Prostate gland (tissue), 2 donors: ENCODE data around the gene DENND4A.

Experiments used
- POLR2A ChIP-seq: fragments of 450-650 bp; IDR thresholded peaks from one replicate; pipeline ENCODE4 v1.6.1; 2016; ENCODE audit warnings: antibody characterized with exemption, mild to moderate bottlenecking
- POLR2AphosphoS5 ChIP-seq: sonication (generic); formaldehyde crosslinking; IDR thresholded peaks from one replicate; pipeline ENCODE4 v1.6.1; 2017; ENCODE audit warnings: antibody characterized with exemption
- TF ChIP-seq, protein P1 (sequence below), 4 experiments: fragments of 200-600 bp in 2 of 4; fragments of 450-650 bp in 2 of 4; sonication (generic) in 2 of 4; IDR thresholded peaks; 1 replicate in 3 of 4; 2 replicates in 1 of 4; pipeline ENCODE4 v1.5.1; 2016 to 2019; ENCODE audit warnings: antibody characterized with exemption in 4 of 4, mild to moderate bottlenecking in 2 of 4, moderate library complexity in 2 of 4

DNA sequence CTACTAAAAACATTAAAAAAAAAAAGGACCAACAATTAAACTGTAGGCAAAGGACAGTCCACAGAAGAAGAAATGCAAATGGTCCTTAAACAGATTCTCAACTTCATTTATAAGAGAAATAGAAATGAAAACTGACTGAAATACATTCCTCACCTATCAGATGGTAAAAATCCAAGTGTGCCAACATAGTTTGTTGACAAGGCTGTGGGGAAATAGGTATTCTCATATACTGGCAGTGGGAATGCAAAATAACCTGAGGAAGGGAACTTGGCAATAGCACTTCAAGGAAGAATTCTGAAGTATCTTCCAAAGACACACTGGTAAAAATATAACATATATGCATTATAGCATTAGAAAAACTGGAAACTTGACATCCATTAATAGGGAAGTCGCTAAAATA is 116.5 kb downstream of the DENND4A start:
- TF ChIP-seq, protein P1, sequence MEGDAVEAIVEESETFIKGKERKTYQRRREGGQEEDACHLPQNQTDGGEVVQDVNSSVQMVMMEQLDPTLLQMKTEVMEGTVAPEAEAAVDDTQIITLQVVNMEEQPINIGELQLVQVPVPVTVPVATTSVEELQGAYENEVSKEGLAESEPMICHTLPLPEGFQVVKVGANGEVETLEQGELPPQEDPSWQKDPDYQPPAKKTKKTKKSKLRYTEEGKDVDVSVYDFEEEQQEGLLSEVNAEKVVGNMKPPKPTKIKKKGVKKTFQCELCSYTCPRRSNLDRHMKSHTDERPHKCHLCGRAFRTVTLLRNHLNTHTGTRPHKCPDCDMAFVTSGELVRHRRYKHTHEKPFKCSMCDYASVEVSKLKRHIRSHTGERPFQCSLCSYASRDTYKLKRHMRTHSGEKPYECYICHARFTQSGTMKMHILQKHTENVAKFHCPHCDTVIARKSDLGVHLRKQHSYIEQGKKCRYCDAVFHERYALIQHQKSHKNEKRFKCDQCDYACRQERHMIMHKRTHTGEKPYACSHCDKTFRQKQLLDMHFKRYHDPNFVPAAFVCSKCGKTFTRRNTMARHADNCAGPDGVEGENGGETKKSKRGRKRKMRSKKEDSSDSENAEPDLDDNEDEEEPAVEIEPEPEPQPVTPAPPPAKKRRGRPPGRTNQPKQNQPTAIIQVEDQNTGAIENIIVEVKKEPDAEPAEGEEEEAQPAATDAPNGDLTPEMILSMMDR (IDR thresholded peaks at IDR 0.05) = no peak
- no peak for TF ChIP-seq POLR2AphosphoS5
- no peak for TF ChIP-seq POLR2A
